ENCODE measurements around the gene SCNN1B. TPM values are rescaled to one million over a fixed set of nuclear protein-coding genes. Genes with fewer than 3 reads are reported as not detected.

Gene SCNN1B
- total and polyA plus RNA-seq, 10 donors, result 0.80 to 6.3 (median 2.9) TPM

- H3K4me1 ChIP-seq, result no peaks in the 10 kb centered on the region
- peaks cover 0 to 5% (median 0%) of the 10 kb centered on the region in 8 donors for H3K9me3 ChIP-seq
- no peak for DNase-seq
- H3K4me3 ChIP-seq, result no peak overlapping the region
- intact Hi-C loops (cut with DNase I; ENCODE audit: low total_unique reads), result no loop called here
- WGBS, 5 donors, result 53 to 68% (median 64%) methylated on average over 6 of the region's 6 CpGs
- peaks cover 0 to 20% (median 0%) of the 10 kb centered on the region in 7 donors for H3K27me3 ChIP-seq (replicated peaks in 1 of 7)
- H3K27ac ChIP-seq, result no peak overlapping the region
- H3K36me3 ChIP-seq, result no peaks in the 10 kb centered on the region
- TF ChIP-seq POLR2AphosphoS5 (IDR thresholded peaks at IDR 0.05), result no peak
Observed at GRCh38 chr16:23267647-23268046, 34.5 kb upstream of the SCNN1B start.

GRCh38 chr16:23268561-23268960, 33.5 kb upstream of the SCNN1B start:
- Histone ChIP-seq H3K27ac (no peak overlapping the region), H3K4me3 (no peak overlapping the region), H3K36me3 (no peaks in the 10 kb centered on the region), H3K27me3 (replicated peaks in 1 of 7) (peaks cover 0 to 20% (median 0%) of the 10 kb centered on the region in 7 donors), H3K9me3 (peaks cover 0 to 5% (median 0%) of the 10 kb centered on the region in 8 donors), H3K4me1 (no peaks in the 10 kb centered on the region)
- intact Hi-C loops (cut with DNase I; ENCODE audit: low total_unique reads), result no loop called here
- DNase-seq, result no peak
- TF ChIP-seq CTCF (IDR thresholded peaks at IDR 0.05 in 8 of 11, conservative IDR thresholded peaks at IDR 0.05 in 3 of 11), result no peak

- no peak for DNase-seq
- peaks cover 0 to 5% (median 0%) of the 10 kb centered on the region in 8 donors for H3K9me3 ChIP-seq
- H3K27ac ChIP-seq, result no peak overlapping the region
- intact Hi-C loops (cut with DNase I; ENCODE audit: low total_unique reads), result no loop called here
- no peaks in the 10 kb centered on the region for H3K36me3 ChIP-seq
- H3K27me3 ChIP-seq (replicated peaks in 1 of 7), result peaks cover 0 to 12% (median 0%) of the 10 kb centered on the region in 7 donors
- no peak overlapping the region for H3K4me3 ChIP-seq
- TF ChIP-seq POLR2A (IDR thresholded peaks at IDR 0.05) (no peak), POLR2AphosphoS5 (IDR thresholded peaks at IDR 0.05) (no peak), CTCF (IDR thresholded peaks at IDR 0.05 in 8 of 11, conservative IDR thresholded peaks at IDR 0.05 in 3 of 11) (no peak)
- WGBS, 5 donors, result 81 to 91% (median 84%) methylated on average over 6 of the region's 6 CpGs
- H3K4me1 ChIP-seq, result no peaks in the 10 kb centered on the region
Observed at GRCh38 chr16:23269248-23269953, 32.7 kb upstream of the SCNN1B start.

GRCh38 chr16:23270654-23271053, 31.4 kb upstream of the SCNN1B start:
- Histone ChIP-seq H3K4me1 (no peaks in the 10 kb centered on the region), H3K27ac (no peak overlapping the region), H3K4me3 (no peak overlapping the region), H3K9me3 (peaks cover 0 to 9% (median 0%) of the 10 kb centered on the region in 8 donors), H3K27me3 (replicated peaks in 1 of 7) (peaks cover 0 to 8% (median 0%) of the 10 kb centered on the region in 7 donors), H3K36me3 (no peaks in the 10 kb centered on the region)
- 93 to 98% (median 94%) methylated on average over 3 of the region's 3 CpGs for WGBS, 5 donors
- TF ChIP-seq POLR2A (IDR thresholded peaks at IDR 0.05), result no peak
- intact Hi-C loops (cut with DNase I; ENCODE audit: low total_unique reads), result no loop called here
- DNase-seq, result no peak

GRCh38 chr16:23274968-23275367, 27.1 kb upstream of the SCNN1B start:
- Histone ChIP-seq H3K27me3 (replicated peaks in 1 of 7) (peaks cover 0 to 31% (median 0%) of the 10 kb centered on the region in 7 donors), H3K9me3 (peaks cover 0 to 9% (median 0%) of the 10 kb centered on the region in 8 donors), H3K4me3 (no peak overlapping the region), H3K36me3 (no peaks in the 10 kb centered on the region), H3K4me1 (no peaks in the 10 kb centered on the region), H3K27ac (no peak overlapping the region)
- intact Hi-C loops (cut with DNase I; ENCODE audit: low total_unique reads), result no loop called here
- TF ChIP-seq CTCF (IDR thresholded peaks at IDR 0.05 in 8 of 11, conservative IDR thresholded peaks at IDR 0.05 in 3 of 11), result no peak
- no peak for TF ChIP-seq POLR2A (IDR thresholded peaks at IDR 0.05)
- no peak for TF ChIP-seq POLR2AphosphoS5 (IDR thresholded peaks at IDR 0.05)
- DNase-seq, result no peak
- WGBS, 5 donors, result 41 to 63% (median 63%) methylated on average over 2 of the region's 2 CpGs

All from spleen (tissue), 11 donors.